HepG2 (cell line): ENCODE data around the gene LRP1B. TPM values are rescaled to one million over a fixed set of nuclear protein-coding genes. Genes with fewer than 3 reads are reported as not detected.

Experiments
- ATAC-seq: fragments of 200-7000 bp; cut with Tn5 transposase; 3 replicates; pipeline ENCODE4 v1.9.1; 2020; ENCODE audit warnings: mild to moderate bottlenecking, moderate library complexity
- BruUV-seq: library from RNA; stranded (reverse); fragments of 400-500 nt; replicated peaks from 2 replicates; lab custom pipeline; 2021; lab: Mats Ljungman, UMichigan
- CTCF ChIA-PET: fragments of 300-600 bp; formaldehyde crosslinking; extraction: SDS; loops from one replicate; lab custom pipeline; 2021; ENCODE audit warnings: low total read pairs, inconsistent platforms, low intra/inter-chr PET ratio; lab: Yijun Ruan, JAX
- POLR2A ChIA-PET: fragments of 350-600 bp; sonication (Branson Sonifier 250); formaldehyde crosslinking; loops from one replicate; lab custom pipeline; 2020; ENCODE audit warnings: antibody characterized with exemption, inconsistent platforms; lab: Yijun Ruan, JAX
- DNase-seq: peaks from one replicate; pipeline ENCODE4 v3.0.0-alpha.2; 2015; ENCODE audit warnings: low spot score
- FAIRE-seq: peaks from 3 replicates; lab custom pipeline; 2011; peaks lifted over from hg19 to GRCh38; lab: Jason Lieb, UNC
- H2AFZ ChIP-seq: one replicate; pipeline ENCODE4 v1.6.1; 2011; ENCODE audit warnings: low read length, inconsistent platforms
- H3K27ac ChIP-seq: fragments of 300-600 bp; 3 replicates; pipeline ENCODE4 v1.8.0; 2011; ENCODE audit warnings: mixed run types, mild to moderate bottlenecking, mixed read lengths, low read length, inconsistent platforms; ENCODE audit not compliant: insufficient read depth; ENCODE audit errors: extremely low read length
- H3K27me3 ChIP-seq, 2 experiments: fragments of 200-600 bp in 1 of 2; 2 replicates in 1 of 2; 3 replicates in 1 of 2; pipeline versions ENCODE4 v1.6.0 to v1.8.0; 2011; ENCODE audit warnings: low read length in 2 of 2, mild to moderate bottlenecking in 2 of 2, moderate library complexity in 2 of 2, inconsistent platforms in 1 of 2; ENCODE audit not compliant: insufficient read depth in 2 of 2, control insufficient read depth in 1 of 2
- H3K36me3 ChIP-seq, 2 experiments: fragments of 200-600 bp in 1 of 2; replicated peaks in 1 of 2; 2 replicates in 1 of 2; 3 replicates in 1 of 2; pipeline versions ENCODE4 v1.5.1 to v1.8.0; 2011; ENCODE audit warnings: low read length in 2 of 2, inconsistent platforms in 1 of 2; ENCODE audit not compliant: insufficient read depth in 2 of 2, control insufficient read depth in 1 of 2
- H3K4me1 ChIP-seq: 2 replicates; pipeline ENCODE4 v1.5.1; 2012; ENCODE audit warnings: low read length, inconsistent platforms; ENCODE audit not compliant: insufficient read depth
- H3K4me2 ChIP-seq: 2 replicates; pipeline ENCODE4 v1.6.0; 2011; ENCODE audit warnings: low read depth, low read length, inconsistent platforms
- H3K4me3 ChIP-seq, 3 experiments: fragments of 200-600 bp in 1 of 3; sonication (generic), shearing (Covaris generic) in 1 of 3; replicated peaks in 1 of 3; 2 replicates each; pipeline ENCODE4 v1.5.1; 2011 to 2016; ENCODE audit warnings: low read length in 3 of 3, inconsistent platforms in 2 of 3, low read depth in 2 of 3, mild to moderate bottlenecking in 2 of 3, control low read depth in 1 of 3, mixed read lengths in 1 of 3; ENCODE audit not compliant: insufficient read depth in 1 of 3
- H3K79me2 ChIP-seq: one replicate; pipeline ENCODE4 v1.6.1; 2011; ENCODE audit warnings: low read length, inconsistent platforms; ENCODE audit not compliant: insufficient read depth
- H3K9ac ChIP-seq: 2 replicates; pipeline ENCODE4 v1.6.0; 2011; ENCODE audit warnings: mild to moderate bottlenecking, low read depth, low read length, inconsistent platforms; ENCODE audit not compliant: insufficient read depth
- H3K9me3 ChIP-seq: 2 replicates; pipeline ENCODE4 v1.5.1; 2012; ENCODE audit warnings: mild to moderate bottlenecking, low read length
- H4K20me1 ChIP-seq: 2 replicates; pipeline ENCODE4 v1.6.0; 2011; ENCODE audit warnings: inconsistent platforms, mild to moderate bottlenecking, low read length, moderate library complexity; ENCODE audit not compliant: insufficient read depth
- HDAC2 ChIP-seq: sonication (generic); formaldehyde crosslinking; IDR thresholded peaks from 2 replicates; pipeline ENCODE4 v1.4.0; 2020; ENCODE audit warnings: missing genetic modification reagents
- HHEX ChIP-seq: IDR thresholded peaks from 2 replicates; pipeline ENCODE4 v1.6.1; 2016; ENCODE audit warnings: control low read depth
- HMGXB4 ChIP-seq, 2 experiments: sonication (generic) in 1 of 2; formaldehyde crosslinking in 1 of 2; IDR thresholded peaks; 2 replicates each; pipeline versions ENCODE4 v1.4.0 to v1.6.1; 2018 to 2020; ENCODE audit warnings: missing genetic modification reagents in 2 of 2, borderline replicate concordance in 1 of 2, low read depth in 1 of 2, mild to moderate bottlenecking in 1 of 2, missing biosample characterization in 1 of 2
- KDM5B ChIP-seq: sonication (generic); formaldehyde crosslinking; IDR thresholded peaks from 2 replicates; pipeline ENCODE4 v1.4.0; 2020; ENCODE audit warnings: missing genetic modification reagents, mild to moderate bottlenecking, borderline replicate concordance
- MIXL1 ChIP-seq: IDR thresholded peaks from 2 replicates; pipeline ENCODE4 v1.6.1; 2016
- RAD21 ChIP-seq: fragments of 450-650 bp; formaldehyde crosslinking; IDR thresholded peaks from 2 replicates; pipeline ENCODE4 v1.5.0; 2020; ENCODE audit warnings: mild to moderate bottlenecking
- SNAPC4 ChIP-seq: sonication (generic); formaldehyde crosslinking; IDR thresholded peaks from 2 replicates; pipeline ENCODE4 v1.4.0; 2020; ENCODE audit warnings: mild to moderate bottlenecking, missing genetic modification reagents
- SNRNP70 ChIP-seq: fragments of 200-400 bp; formaldehyde crosslinking; IDR thresholded peaks from 2 replicates; pipeline ENCODE4 v1.6.1; 2017; ENCODE audit warnings: mild to moderate bottlenecking, low read depth, low read length, moderate library complexity
- ZBTB33 ChIP-seq: sonication (generic); formaldehyde crosslinking; IDR thresholded peaks from 2 replicates; pipeline ENCODE4 v1.4.0; 2020; ENCODE audit warnings: missing genetic modification reagents
- ZMYM3 ChIP-seq: sonication (generic); formaldehyde crosslinking; IDR thresholded peaks from 2 replicates; pipeline ENCODE4 v1.5.1; 2020; ENCODE audit warnings: mild to moderate bottlenecking, missing genetic modification reagents
- ZNF143 ChIP-seq: sonication (generic); formaldehyde crosslinking; IDR thresholded peaks from 2 replicates; pipeline ENCODE4 v1.4.0; 2020; ENCODE audit warnings: missing genetic modification reagents
- ZNF432 ChIP-seq: sonication (generic); formaldehyde crosslinking; IDR thresholded peaks from 2 replicates; pipeline ENCODE4 v1.5.0; 2020; ENCODE audit warnings: missing genetic modification reagents, mild to moderate bottlenecking, borderline replicate concordance
- WGBS: methylation state at CpG from one replicate; pipeline ENCODE4 v1.1.6; 2017; ENCODE audit warnings: low lambda C conversion rate; 5-methylcytosine and 5-hydroxymethylcytosine counted together
- in situ Hi-C: cut with HindIII; loops from 2 replicates; pipeline ENCODE4 v1.10.0; 2017; ENCODE audit warnings: low pct_unique_long_range_greater_than_20kb; ENCODE audit not compliant: extremely low pct_ligation_motif_present
- intact Hi-C: fragments of 100-400 bp; cut with micrococcal nuclease; formaldehyde crosslinking; loops from one replicate; pipeline ENCODE4 v1.10.0; 2022; ENCODE audit not compliant: unreplicated experiment
- polyA plus RNA-seq, 8 experiments: library from polyadenylated mRNA; depleted of rRNA in 3 of 8; stranded (reverse) in 7 of 8; unstranded in 1 of 8; fragments of >200 nt; fragmentation: Illumina TruSeq in 4 of 8; extraction: Trizol in 4 of 8; gene quantifications; 2 replicates each; pipeline versions ENCODE4 v1.2.1 to v1.2.3, GENCODE V29; 2011 to 2016; ENCODE audit warnings: low read depth in 4 of 8, missing spikeins in 1 of 8, mixed read lengths in 1 of 8; ENCODE audit not compliant: insufficient read depth in 1 of 8
- total RNA-seq, 5 experiments: library from RNA; depleted of rRNA; stranded (reverse); fragments of >200 nt; fragmentation: Illumina TruSeq; extraction: Trizol; gene quantifications; 2 replicates each; pipeline ENCODE4 v1.2.3, GENCODE V29; 2016; ENCODE audit warnings: low read depth in 1 of 5

LRP1B gene
- total and polyA plus RNA-seq, 2 of the 13 experiments (the other 11 are each of a cell fraction or from before 2014, with no cell fraction given), result 0.04 TPM; not detected in 1

- no peak for TF ChIP-seq HHEX (CRISPR knock-in tag)
- TF ChIP-seq ZNF432 (CRISPR knock-in tag), result no peak
- TF ChIP-seq KDM5B (CRISPR knock-in tag), result no peak
- no peak for TF ChIP-seq ZMYM3 (CRISPR knock-in tag)
- TF ChIP-seq SNAPC4 (CRISPR knock-in tag), result no peak
- TF ChIP-seq MIXL1 (CRISPR knock-in tag), result no peak
- no peak for TF ChIP-seq RAD21
Observed at GRCh38 chr2:141522048-141522447, 608.8 kb downstream of the LRP1B start (continued).

- Histone ChIP-seq H3K27ac (no peak overlapping the region), H3K4me1 (peaks cover 15% of the 10 kb centered on the region), H3K36me3 (no peaks in the 10 kb centered on the region), H3K27me3 (no peaks in the 10 kb centered on the region), H3K79me2 (no peaks in the 10 kb centered on the region), H3K9ac (no peak overlapping the region), H2AFZ (no peak overlapping the region), H3K9me3 (no peaks in the 10 kb centered on the region), H3K4me3 (no peak overlapping the region), H4K20me1 (no peaks in the 10 kb centered on the region), H3K4me2 (no peak overlapping the region)
- ATAC-seq (no peak), DNase-seq (no peak), FAIRE-seq (no peak)
- intact Hi-C loops (no loop called here), in situ Hi-C loops (no loop called here)
- TF ChIP-seq HDAC2 (CRISPR knock-in tag), result no peak
- no peak for TF ChIP-seq HMGXB4 (CRISPR knock-in tag; IDR thresholded peaks at IDR 0.05; ENCODE audit: borderline replicate concordance in 1 of 2, low read depth in 1 of 2)
- TF ChIP-seq SNRNP70, result no peak
- TF ChIP-seq ZNF143 (CRISPR knock-in tag), result no peak
- no peak for TF ChIP-seq ZBTB33
- ChIA-PET CTCF (no interaction called here), POLR2A (no interaction called here)
- WGBS, result 0% methylated on average over 2 of the region's 2 CpGs
- no TSS peak for BruUV-seq
Observed at GRCh38 chr2:141519906-141520305, 610.9 kb downstream of the LRP1B start.
